Upper lobe of left lung (tissue), 6 donors: ENCODE data around the gene FAM222A. TPM values are rescaled to one million over a fixed set of nuclear protein-coding genes. Genes with fewer than 3 reads are reported as not detected.
A peak's percentile ranks its signal among the peaks of the same experiment; 100 is the strongest.

Experiments used
- ATAC-seq, 2 donors: fragments of 200-7000 bp; cut with Tn5 transposase; one replicate each; pipeline ENCODE4 v1.9.1; 2022; ENCODE audit warnings: mild to moderate bottlenecking in 2 of 2, moderate library complexity in 2 of 2; ENCODE audit not compliant: low FRiP score in 2 of 2
- DNase-seq, 2 donors: peaks; one replicate each; pipeline ENCODE4 v3.0.0-alpha.2; 2019 to 2020
- H3K27ac ChIP-seq, 4 donors: fragments of 200-600 bp; sonication (generic); one replicate each; pipeline ENCODE4 v1.5.1; 2016 to 2019
- H3K27me3 ChIP-seq, 4 donors: fragments of 200-600 bp; sonication (generic); one replicate each; pipeline ENCODE4 v1.5.1; 2017 to 2019
- H3K36me3 ChIP-seq, 4 donors: fragments of 200-600 bp; sonication (generic); one replicate each; pipeline ENCODE4 v1.5.1; 2016 to 2019
- H3K4me1 ChIP-seq, 4 donors: fragments of 200-600 bp; sonication (generic); one replicate each; pipeline ENCODE4 v1.5.1; 2018 to 2019
- H3K4me3 ChIP-seq, 4 donors: fragments of 200-600 bp; sonication (generic); one replicate each; pipeline ENCODE4 v1.5.1; 2017 to 2019; ENCODE audit warnings: mild to moderate bottlenecking in 2 of 4, moderate library complexity in 1 of 4
- H3K9me3 ChIP-seq, 4 donors: fragments of 200-600 bp; sonication (generic); one replicate each; pipeline ENCODE4 v1.5.1; 2018 to 2019
- CTCF ChIP-seq, 6 experiments: fragments of 450-650 bp in 4 of 6; fragments of 200-600 bp in 2 of 6; sonication (generic) in 2 of 6; IDR thresholded peaks; one replicate each; pipeline ENCODE4 v1.5.1; 2016 to 2019; ENCODE audit warnings: antibody characterized with exemption in 6 of 6
- EP300 ChIP-seq, 4 donors: sonication (generic); formaldehyde crosslinking; IDR thresholded peaks; one replicate each; pipeline ENCODE4 v1.5.1; 2017; ENCODE audit warnings: antibody characterized with exemption in 4 of 4, control low read depth in 2 of 4
- POLR2A ChIP-seq, 4 donors: fragments of 450-650 bp; IDR thresholded peaks; one replicate each; pipeline ENCODE4 v1.5.1; 2016 to 2017; ENCODE audit warnings: antibody characterized with exemption in 4 of 4, mild to moderate bottlenecking in 2 of 4
- POLR2AphosphoS5 ChIP-seq, 2 donors: sonication (generic); formaldehyde crosslinking; IDR thresholded peaks; one replicate each; pipeline ENCODE4 v1.5.1; 2017; ENCODE audit warnings: antibody characterized with exemption in 2 of 2
- WGBS, 2 donors: methylation state at CpG; one replicate each; pipeline ENCODE4 v1.1.5; 2017 to 2018; 5-methylcytosine and 5-hydroxymethylcytosine counted together
- total RNA-seq, 6 donors: library from RNA; depleted of rRNA in 4 of 6; stranded (reverse); fragments of >200 nt in 4 of 6; gene quantifications; one replicate each; pipeline versions ENCODE4 v1.1.0 to v1.2.1, GENCODE V29; 2016 to 2021
- donor health status: DM: no; HTN: no; CAD: no; lungs with moderate emphysema.
- donor health status: DM: no; HTN: yes; CAD: no; lungs with severe emphysema.

FAM222A gene
- total RNA-seq, 6 donors from 2014 or later: 1.0 to 7.3 (median 3.7) TPM

- Histone ChIP-seq H3K36me3 (no peaks in the 10 kb centered on the region), H3K4me1 (no peaks in the 10 kb centered on the region), H3K27me3 (no peaks in the 10 kb centered on the region), H3K4me3 (no peak overlapping the region), H3K9me3 (no peaks in the 10 kb centered on the region), H3K27ac (no peak overlapping the region)
- ATAC-seq (no peak), DNase-seq (peak in 1 of 2 donors; percentile 57)
- 85 to 86% methylated on average over 26 of the region's 26 CpGs for WGBS, 2 donors
- TF ChIP-seq EP300 (IDR thresholded peaks at IDR 0.05): no peak
- TF ChIP-seq CTCF (IDR thresholded peaks at IDR 0.05): no peak
- TF ChIP-seq POLR2AphosphoS5 (IDR thresholded peaks at IDR 0.05): no peak
- TF ChIP-seq POLR2A (IDR thresholded peaks at IDR 0.05): no peak
Observed at GRCh38 chr12:109793826-109794501, 80.3 kb downstream of the FAM222A start.

- Histone ChIP-seq H3K36me3 (no peaks in the 10 kb centered on the region), H3K27me3 (no peaks in the 10 kb centered on the region), H3K27ac (no peak overlapping the region), H3K9me3 (no peaks in the 10 kb centered on the region), H3K4me1 (no peaks in the 10 kb centered on the region), H3K4me3 (no peak overlapping the region)
- TF ChIP-seq EP300 (IDR thresholded peaks at IDR 0.05) (no peak), POLR2AphosphoS5 (IDR thresholded peaks at IDR 0.05) (no peak), CTCF (IDR thresholded peaks at IDR 0.05) (no peak), POLR2A (IDR thresholded peaks at IDR 0.05) (no peak)
- WGBS, 2 donors: 88 to 93% methylated on average over 2 of the region's 2 CpGs
- DNase-seq (no peak), ATAC-seq (no peak)
Observed at GRCh38 chr12:109795023-109795422, 81.4 kb downstream of the FAM222A start.

- TF ChIP-seq POLR2A (IDR thresholded peaks at IDR 0.05) (no peak), POLR2AphosphoS5 (IDR thresholded peaks at IDR 0.05) (no peak), EP300 (IDR thresholded peaks at IDR 0.05) (no peak), CTCF (IDR thresholded peaks at IDR 0.05) (no peak)
- Histone ChIP-seq H3K9me3 (no peaks in the 10 kb centered on the region), H3K27ac (no peak overlapping the region), H3K36me3 (no peaks in the 10 kb centered on the region), H3K4me1 (no peaks in the 10 kb centered on the region), H3K4me3 (no peak overlapping the region), H3K27me3 (no peaks in the 10 kb centered on the region)
- no peak for DNase-seq
- 78 to 83% methylated on average over 2 of the region's 2 CpGs for WGBS, 2 donors
- no peak for ATAC-seq
Observed at GRCh38 chr12:109796057-109796456, 82.4 kb downstream of the FAM222A start.

GRCh38 chr12:109797905-109798669 lies 84.5 kb downstream of the FAM222A start:
- 66 to 82% methylated on average over 12 to 19 of the region's 19 CpGs for WGBS, 2 donors
- Histone ChIP-seq H3K4me3 (no peak overlapping the region), H3K9me3 (no peaks in the 10 kb centered on the region), H3K4me1 (no peaks in the 10 kb centered on the region), H3K27ac (no peak overlapping the region), H3K36me3 (no peaks in the 10 kb centered on the region), H3K27me3 (no peaks in the 10 kb centered on the region)
- ATAC-seq (no peak), DNase-seq (no peak)
- no peak for TF ChIP-seq POLR2AphosphoS5 (IDR thresholded peaks at IDR 0.05)
- TF ChIP-seq CTCF (IDR thresholded peaks at IDR 0.05): no peak
- TF ChIP-seq POLR2A (IDR thresholded peaks at IDR 0.05): no peak
- no peak for TF ChIP-seq EP300 (IDR thresholded peaks at IDR 0.05)
